Activated naive CD4-positive, alpha-beta T cell treated with anti-CD3 and anti-CD28 coated beads for 36 hours (primary cell): ENCODE results near the gene MAD1L1. TPM values are rescaled to one million over a fixed set of nuclear protein-coding genes. Genes with fewer than 3 reads are reported as not detected.

Experiments
- CTCF ChIA-PET: fragments of 350-600 bp; sonication (Branson Sonifier 250); formaldehyde crosslinking; loops from one replicate; lab custom pipeline; 2021; ENCODE audit warnings: antibody characterized with exemption; lab: Charles Lee
- DNase-seq: peaks from one replicate; pipeline ENCODE4 v3.0.0-alpha.2; 2020
- H3K27ac Mint-ChIP-seq: one replicate; pipeline ENCODE4 v1.8.0; 2021; ENCODE audit warnings: mild to moderate bottlenecking, mixed read lengths
- H3K27me3 Mint-ChIP-seq: one replicate; pipeline ENCODE4 v1.8.0; 2021; ENCODE audit warnings: low read depth, mixed read lengths
- H3K36me3 Mint-ChIP-seq: one replicate; pipeline ENCODE4 v1.8.0; 2021; ENCODE audit warnings: low read depth, mixed read lengths
- H3K4me1 Mint-ChIP-seq: one replicate; pipeline ENCODE4 v1.8.0; 2021; ENCODE audit warnings: low read depth, mixed read lengths
- H3K4me3 Mint-ChIP-seq: one replicate; pipeline ENCODE4 v1.8.0; 2021; ENCODE audit warnings: mild to moderate bottlenecking, moderate library complexity, mixed read lengths
- H3K9me3 Mint-ChIP-seq: one replicate; pipeline ENCODE4 v1.8.0; 2021; ENCODE audit warnings: mixed read lengths
- intact Hi-C: fragments of 100-400 bp; cut with micrococcal nuclease; formaldehyde crosslinking; loops from one replicate; pipeline ENCODE4 v1.15.1; 2023
- total RNA-seq, 2 experiments: library from RNA; stranded (reverse); gene quantifications; one replicate each; pipeline ENCODE4 v1.2.3, GENCODE V29; 2021

The MAD1L1 gene
- total RNA-seq, 2 experiments from 2014 or later: 37.5 to 40.2 TPM

DNA sequence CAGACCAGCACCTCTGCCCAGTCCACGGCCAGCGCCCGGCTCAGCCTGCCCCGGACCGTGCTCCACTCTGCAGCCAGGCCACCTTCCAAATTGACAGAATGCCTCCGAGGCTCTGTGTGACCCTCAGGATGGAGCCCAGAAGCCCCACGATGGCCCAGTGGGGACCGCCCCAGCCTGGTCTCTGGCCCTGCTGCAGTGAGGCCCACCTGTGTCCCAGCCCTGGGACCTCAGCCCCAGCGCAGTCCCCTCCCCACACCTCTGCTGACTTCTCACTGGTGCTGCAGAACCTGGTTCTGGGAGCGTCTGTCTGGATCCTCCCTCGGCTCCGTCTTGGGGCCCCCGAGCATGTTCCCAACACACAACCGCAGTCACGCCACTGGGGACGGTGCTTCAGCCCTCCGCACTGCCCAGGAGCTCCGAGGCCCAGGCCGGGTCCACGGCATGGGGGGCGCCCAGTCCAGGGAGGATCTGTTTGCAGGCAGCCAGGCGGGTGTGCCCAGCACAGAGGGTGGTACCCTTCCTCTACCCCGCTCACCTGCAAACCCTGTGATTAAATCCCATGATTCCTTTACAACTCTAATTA is 314.6 kb downstream of the MAD1L1 start:
- no peak overlapping the region for H3K27ac Mint-ChIP-seq
- CTCF ChIA-PET: no interaction called here
- intact Hi-C loops: no loop called here
- peaks cover 47% of the 10 kb centered on the region for H3K4me1 Mint-ChIP-seq
- peaks cover 2% of the 10 kb centered on the region for H3K27me3 Mint-ChIP-seq
- no peak overlapping the region for H3K4me3 Mint-ChIP-seq
- H3K9me3 Mint-ChIP-seq: no peaks in the 10 kb centered on the region
- H3K36me3 Mint-ChIP-seq: peaks cover 1% of the 10 kb centered on the region
- DNase-seq: no peak

DNA sequence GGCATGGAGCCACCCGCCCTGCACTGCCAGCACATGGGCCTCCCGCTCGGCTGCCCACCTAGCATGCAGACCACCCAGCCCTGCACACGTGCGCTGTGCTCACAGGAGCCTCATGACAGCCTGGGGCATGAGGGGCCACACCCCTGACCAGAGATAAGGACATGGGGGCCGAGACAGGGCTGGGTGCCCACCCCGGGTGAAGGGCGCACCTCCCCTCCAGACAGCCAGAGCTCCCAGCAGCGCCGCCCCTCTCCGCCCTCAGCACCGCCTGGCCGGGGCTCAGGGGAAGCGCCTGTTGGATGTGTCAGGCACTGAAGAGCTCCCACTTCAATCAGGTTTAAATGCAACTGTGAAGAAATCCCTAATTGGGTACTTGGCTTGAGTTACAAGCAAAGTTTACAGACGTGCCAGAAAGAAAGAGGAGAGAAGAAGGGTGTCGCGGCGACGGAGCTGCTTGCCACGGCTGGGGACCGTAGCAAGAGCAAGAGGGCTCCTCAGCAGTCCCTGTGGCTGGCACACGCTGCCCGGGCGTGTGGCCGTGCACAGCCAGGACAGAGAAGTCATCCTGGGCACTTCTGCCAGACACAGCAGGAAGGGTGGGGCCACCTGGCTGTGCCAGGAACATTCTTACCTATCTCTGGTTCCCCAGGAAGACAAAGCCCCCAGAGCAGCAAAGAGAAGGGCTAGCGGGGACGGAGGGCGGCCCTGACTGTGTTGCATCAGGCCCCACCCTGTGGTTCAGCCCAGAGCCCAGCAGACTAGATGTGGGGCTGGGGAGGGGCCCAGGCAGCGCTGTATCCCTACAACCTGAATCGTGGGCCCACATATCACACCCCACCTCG is 315.3 kb downstream of the MAD1L1 start:
- Mint-ChIP-seq H3K27ac (no peak overlapping the region), H3K4me3 (no peak overlapping the region), H3K27me3 (peaks cover 2% of the 10 kb centered on the region), H3K9me3 (no peaks in the 10 kb centered on the region), H3K4me1 (peaks cover 40% of the 10 kb centered on the region), H3K36me3 (peaks cover 1% of the 10 kb centered on the region)
- CTCF ChIA-PET: no interaction called here
- intact Hi-C loops: no loop called here
- no peak for DNase-seq

DNA sequence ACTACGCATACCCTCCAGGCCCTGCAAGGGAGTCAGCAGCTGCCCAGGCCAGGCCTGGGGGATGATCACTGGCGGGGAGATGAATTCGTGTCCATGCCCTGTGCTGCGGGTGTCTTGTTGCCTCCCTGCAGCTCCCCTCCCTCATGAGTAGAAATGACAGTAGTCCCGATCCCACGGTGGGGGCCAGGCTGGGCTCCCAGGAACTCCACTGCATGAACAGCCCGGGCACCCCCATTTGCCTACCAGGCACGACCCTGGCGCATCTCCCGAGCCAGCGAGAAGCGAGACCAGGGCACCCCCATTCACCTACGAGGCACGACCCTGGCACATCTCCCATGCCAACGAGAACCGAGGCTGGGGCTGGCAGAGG is 316.2 kb downstream of the MAD1L1 start:
- intact Hi-C loops: no loop called here
- no peak overlapping the region for H3K27ac Mint-ChIP-seq
- H3K4me3 Mint-ChIP-seq: no peak overlapping the region
- H3K4me1 Mint-ChIP-seq: peaks cover 32% of the 10 kb centered on the region
- H3K9me3 Mint-ChIP-seq: no peaks in the 10 kb centered on the region
- H3K36me3 Mint-ChIP-seq: peaks cover 1% of the 10 kb centered on the region
- H3K27me3 Mint-ChIP-seq: peaks cover 2% of the 10 kb centered on the region
- CTCF ChIA-PET: no interaction called here
- no peak for DNase-seq

DNA sequence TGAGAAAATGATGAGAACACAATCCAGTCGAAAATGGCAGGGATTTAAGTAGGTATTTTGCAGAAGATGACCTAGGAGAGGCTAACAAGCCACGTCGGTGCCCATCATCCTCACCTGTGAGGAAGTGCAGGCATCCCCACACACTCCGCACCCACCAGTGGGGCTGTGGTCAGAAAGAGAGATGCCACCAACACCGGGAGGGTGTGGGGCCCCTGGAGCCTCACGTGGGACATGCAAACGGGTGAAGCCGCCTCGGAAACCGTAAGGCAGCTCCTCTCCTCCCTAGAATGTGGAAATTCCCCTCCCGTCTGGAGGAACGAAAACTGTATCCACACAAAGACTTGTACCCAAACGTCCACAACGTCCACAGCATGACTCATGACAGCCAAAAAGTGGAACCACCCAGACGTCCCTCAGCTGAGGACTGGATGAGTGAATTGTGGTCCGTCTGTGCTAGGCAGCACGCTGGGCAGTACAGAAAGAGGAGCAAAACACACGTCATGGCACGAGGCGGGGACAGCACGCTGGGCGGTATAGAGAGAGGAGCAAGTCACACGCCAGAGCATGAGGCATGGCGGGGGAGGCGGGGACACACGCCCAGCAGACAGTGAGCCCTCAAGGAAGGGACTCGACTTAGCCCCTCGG is 316.7 kb downstream of the MAD1L1 start:
- CTCF ChIA-PET: no interaction called here
- intact Hi-C loops: no loop called here
- no peak overlapping the region for H3K27ac Mint-ChIP-seq
- H3K4me1 Mint-ChIP-seq: peaks cover 29% of the 10 kb centered on the region
- H3K27me3 Mint-ChIP-seq: peaks cover 2% of the 10 kb centered on the region
- no peak overlapping the region for H3K4me3 Mint-ChIP-seq
- no peaks in the 10 kb centered on the region for H3K9me3 Mint-ChIP-seq
- H3K36me3 Mint-ChIP-seq: peaks cover 1% of the 10 kb centered on the region
- DNase-seq: no peak

DNA sequence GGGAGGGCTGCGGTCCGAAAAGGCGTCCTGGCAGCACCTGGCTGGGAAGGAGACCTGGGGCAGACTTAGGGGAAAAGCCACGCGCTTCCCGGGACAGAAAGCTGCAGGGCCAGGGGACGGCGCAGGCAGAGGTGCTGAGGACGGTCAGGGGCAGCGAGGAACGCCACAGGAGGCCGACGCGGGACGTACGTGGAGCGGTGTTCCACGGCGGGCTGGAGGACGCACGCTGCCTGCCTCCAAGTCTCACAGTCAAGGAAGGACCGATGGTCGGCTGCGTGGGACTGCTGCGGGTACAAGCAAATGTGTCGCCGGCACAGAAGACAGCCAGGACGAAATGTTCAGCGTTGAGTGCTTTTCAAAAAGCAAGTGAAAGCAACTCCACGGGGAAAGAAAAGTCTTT is 317.4 kb downstream of the MAD1L1 start:
- Mint-ChIP-seq H3K9me3 (no peaks in the 10 kb centered on the region), H3K36me3 (peaks cover 1% of the 10 kb centered on the region), H3K4me3 (no peak overlapping the region), H3K27ac (no peak overlapping the region), H3K4me1 (peaks cover 24% of the 10 kb centered on the region), H3K27me3 (peaks cover 2% of the 10 kb centered on the region)
- DNase-seq: no peak
- intact Hi-C loops: no loop called here
- CTCF ChIA-PET: no interaction called here

DNA sequence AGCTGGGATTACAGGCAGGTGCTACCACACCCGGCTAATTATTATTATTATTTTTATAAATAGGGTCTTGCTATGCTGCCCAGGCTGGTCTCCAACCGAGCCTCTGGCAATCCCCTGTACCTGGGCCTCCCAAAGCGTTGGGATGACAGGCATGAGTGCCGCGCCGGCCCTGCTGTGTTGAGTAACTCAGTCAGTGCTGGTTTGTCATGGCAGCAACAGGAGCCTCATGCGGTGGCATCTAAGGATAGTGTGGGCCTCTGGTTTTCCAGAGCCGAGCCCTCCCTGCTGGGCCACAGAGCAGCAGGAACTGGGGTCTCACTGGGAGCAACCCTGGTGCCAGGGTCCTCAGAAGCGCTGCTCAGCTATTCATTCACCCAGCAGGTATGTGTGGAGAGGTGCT is 318.0 kb downstream of the MAD1L1 start:
- Mint-ChIP-seq H3K9me3 (no peaks in the 10 kb centered on the region), H3K4me1 (peaks cover 18% of the 10 kb centered on the region)
- intact Hi-C loops: no loop called here

DNA sequence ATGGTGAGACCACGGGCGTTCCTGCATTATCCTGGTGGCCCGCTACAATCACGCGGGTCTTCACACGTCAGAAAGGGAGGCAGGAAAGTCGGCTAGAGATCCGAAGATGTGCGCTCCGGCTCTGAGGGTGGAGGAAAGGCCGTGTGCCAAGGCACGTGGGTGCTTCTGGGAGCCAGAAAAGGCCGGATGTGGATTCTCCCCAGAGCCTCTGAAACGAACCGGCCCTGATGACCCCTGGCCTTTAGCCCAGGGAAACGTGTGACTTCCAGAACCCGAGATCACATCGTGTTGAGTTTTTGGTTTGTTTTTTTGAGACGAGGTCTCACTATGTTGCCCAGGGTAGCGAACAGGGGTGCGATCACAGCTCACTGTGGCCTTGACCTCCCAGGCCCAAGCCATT is 318.4 kb downstream of the MAD1L1 start:
- no peaks in the 10 kb centered on the region for H3K9me3 Mint-ChIP-seq
- CTCF ChIA-PET: no interaction called here
- H3K27me3 Mint-ChIP-seq: no peaks in the 10 kb centered on the region
- H3K4me3 Mint-ChIP-seq: no peak overlapping the region
- peaks cover 1% of the 10 kb centered on the region for H3K36me3 Mint-ChIP-seq
- H3K27ac Mint-ChIP-seq: no peak overlapping the region
- peaks cover 13% of the 10 kb centered on the region for H3K4me1 Mint-ChIP-seq
- no peak for DNase-seq
- intact Hi-C loops: no loop called here

More for the DNA sequence above, 318.0 kb downstream of the MAD1L1 start:
- CTCF ChIA-PET: no interaction called here
- Mint-ChIP-seq H3K36me3 (peaks cover 1% of the 10 kb centered on the region), H3K4me3 (no peak overlapping the region), H3K27ac (no peak overlapping the region), H3K27me3 (no peaks in the 10 kb centered on the region)
- no peak for DNase-seq

DNA sequence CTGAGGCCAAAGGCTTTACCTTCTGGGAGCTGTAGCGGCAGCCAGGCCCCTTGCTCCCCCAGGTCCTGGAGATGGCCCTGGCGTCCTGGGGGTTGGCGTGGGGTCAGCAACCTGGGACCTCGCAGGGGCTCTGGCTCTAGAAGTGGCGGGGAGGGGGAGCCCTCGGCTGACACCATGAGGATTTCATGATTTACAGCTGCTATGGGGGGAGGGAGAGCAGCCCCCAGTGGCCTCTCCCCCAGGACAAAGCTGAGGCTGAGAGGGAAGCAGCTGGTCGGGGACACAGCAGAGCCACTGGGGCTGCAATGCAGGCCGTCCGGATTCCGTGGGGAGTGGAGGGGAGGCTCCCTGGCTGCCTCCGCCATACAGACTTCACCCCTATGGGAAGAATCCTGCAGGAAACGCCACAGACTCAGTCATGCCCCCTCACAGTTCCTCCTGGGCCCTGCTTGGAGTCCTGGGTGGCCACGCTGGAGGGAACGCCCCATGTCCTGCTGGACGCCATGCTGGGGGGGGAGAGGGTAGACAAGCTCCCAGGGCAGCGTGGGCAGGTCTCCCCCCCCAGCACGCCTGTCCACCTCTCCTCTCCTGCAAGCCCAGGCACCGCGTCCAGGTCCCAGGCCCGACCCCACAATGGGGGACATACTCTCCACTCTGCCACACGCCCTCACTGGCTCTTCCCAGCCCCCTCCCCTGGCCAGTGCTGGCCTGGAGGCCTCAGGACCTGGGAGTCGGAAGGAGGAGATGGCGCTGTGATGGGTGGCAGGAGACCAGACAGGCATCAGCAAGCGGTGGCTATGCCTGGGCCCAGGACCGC is 319.1 kb downstream of the MAD1L1 start:
- Mint-ChIP-seq H3K9me3 (no peaks in the 10 kb centered on the region), H3K27ac (no peak overlapping the region), H3K4me1 (peaks cover 10% of the 10 kb centered on the region), H3K4me3 (no peak overlapping the region), H3K27me3 (no peaks in the 10 kb centered on the region), H3K36me3 (peaks cover 1% of the 10 kb centered on the region)
- CTCF ChIA-PET: no interaction called here
- no peak for DNase-seq
- intact Hi-C loops: no loop called here

DNA sequence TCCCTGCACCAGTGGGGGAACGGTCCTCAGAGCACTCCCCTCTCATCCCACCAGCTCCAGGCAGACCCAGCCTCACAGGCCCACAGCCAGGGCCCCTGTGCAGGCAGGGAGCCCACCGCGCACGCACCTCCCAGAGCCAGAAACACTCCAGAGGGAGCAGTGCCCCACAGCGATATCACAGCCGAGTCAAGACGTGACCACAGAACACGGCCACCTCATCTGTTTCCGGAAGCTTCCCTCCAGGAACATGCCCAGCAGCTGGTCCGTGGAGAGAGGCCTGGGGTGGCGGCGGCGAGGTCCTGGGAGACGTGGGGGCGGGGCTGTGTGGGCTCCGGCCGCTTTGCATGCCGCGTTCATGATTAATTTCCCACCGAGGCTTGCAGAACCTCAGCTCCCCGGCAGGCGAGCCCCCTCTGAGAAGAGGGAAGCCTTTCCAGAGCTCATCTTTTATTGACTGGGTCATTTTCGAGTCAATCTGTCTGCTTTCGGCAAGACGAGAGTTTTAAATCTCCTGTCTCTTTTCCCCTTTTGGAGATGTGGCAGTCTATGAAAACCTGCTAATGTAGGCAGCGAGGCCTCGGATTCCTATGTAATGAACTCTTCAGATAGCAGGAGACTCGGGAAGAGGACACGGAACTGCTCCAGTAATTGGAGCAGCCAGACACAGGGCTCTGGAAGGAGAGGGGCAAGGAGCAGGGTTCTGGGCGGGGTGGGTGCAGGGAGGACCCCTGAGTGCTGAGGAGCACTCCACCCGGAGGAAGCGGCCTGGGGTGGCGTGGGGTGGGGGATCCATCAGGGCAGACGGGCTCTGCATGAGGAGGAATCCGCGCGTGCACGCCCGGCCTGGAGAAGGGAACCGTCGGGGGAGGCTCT is 319.9 kb downstream of the MAD1L1 start:
- no peaks in the 10 kb centered on the region for H3K9me3 Mint-ChIP-seq

DNA sequence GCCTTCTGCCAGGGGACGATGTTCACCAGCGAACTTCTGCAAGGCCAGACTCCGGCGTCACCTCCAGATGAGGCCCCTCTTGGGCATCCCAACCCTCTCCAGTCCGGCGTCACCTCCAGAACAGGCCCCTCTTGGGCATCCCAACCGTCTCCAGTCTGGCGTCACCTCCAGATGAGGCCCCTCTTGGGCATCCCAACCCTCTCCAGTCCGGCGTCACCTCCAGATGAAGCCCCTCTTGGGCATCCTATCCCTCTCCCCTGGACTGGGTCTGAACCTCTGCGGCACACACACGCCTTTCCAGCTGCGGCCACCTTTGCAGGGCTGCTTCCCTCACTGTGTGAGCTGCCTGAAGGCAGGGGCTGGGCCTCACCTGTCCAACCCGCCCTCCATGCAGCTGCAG is 321.2 kb downstream of the MAD1L1 start:
- H3K4me1 Mint-ChIP-seq: peaks cover 7% of the 10 kb centered on the region
- intact Hi-C loops: no loop called here
- CTCF ChIA-PET: no interaction called here
- no peak for DNase-seq
- no peaks in the 10 kb centered on the region for H3K9me3 Mint-ChIP-seq
- H3K4me3 Mint-ChIP-seq: no peak overlapping the region
- peaks cover 1% of the 10 kb centered on the region for H3K36me3 Mint-ChIP-seq
- H3K27ac Mint-ChIP-seq: no peak overlapping the region
- H3K27me3 Mint-ChIP-seq: no peaks in the 10 kb centered on the region

More for the DNA sequence above, 319.9 kb downstream of the MAD1L1 start:
- intact Hi-C loops: no loop called here
- H3K27me3 Mint-ChIP-seq: no peaks in the 10 kb centered on the region
- CTCF ChIA-PET: no interaction called here
- peaks cover 1% of the 10 kb centered on the region for H3K36me3 Mint-ChIP-seq
- DNase-seq: no peak
- H3K4me1 Mint-ChIP-seq: peaks cover 7% of the 10 kb centered on the region
- no peak overlapping the region for H3K27ac Mint-ChIP-seq
- H3K4me3 Mint-ChIP-seq: no peak overlapping the region

DNA sequence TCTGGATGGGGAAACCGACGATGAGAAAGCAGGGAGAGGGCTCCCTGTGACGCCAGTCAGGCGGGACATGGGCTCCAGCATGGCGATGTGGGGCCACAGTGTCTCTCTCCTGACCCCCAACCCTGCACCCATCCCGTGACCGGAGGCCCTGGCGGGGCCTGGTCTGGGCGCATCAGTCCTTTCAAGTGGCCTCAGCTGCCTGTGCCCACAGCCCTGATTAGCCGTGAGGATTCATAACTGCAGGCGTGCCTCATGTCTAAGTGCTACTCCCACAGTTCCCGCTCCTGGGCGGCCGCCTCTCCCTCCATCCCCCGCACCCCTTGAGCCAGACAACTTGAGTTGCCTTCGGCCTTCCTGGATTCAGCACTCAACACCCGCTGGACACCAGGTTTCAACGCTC is 321.9 kb downstream of the MAD1L1 start:
- intact Hi-C loops: no loop called here
- Mint-ChIP-seq H3K4me3 (no peak overlapping the region), H3K9me3 (no peaks in the 10 kb centered on the region), H3K4me1 (peaks cover 5% of the 10 kb centered on the region), H3K36me3 (peaks cover 1% of the 10 kb centered on the region), H3K27me3 (no peaks in the 10 kb centered on the region), H3K27ac (no peak overlapping the region)
- CTCF ChIA-PET: no interaction called here
- DNase-seq: no peak
